Measurements from ENCODE around the gene DNAH10. TPM values are rescaled to one million over a fixed set of nuclear protein-coding genes. Genes with fewer than 3 reads are reported as not detected.

DNAH10 gene
- total and polyA plus RNA-seq, 2 of the 4 experiments (the other 2 are of a cell fraction), result 0.18 to 0.22 TPM

DNA sequence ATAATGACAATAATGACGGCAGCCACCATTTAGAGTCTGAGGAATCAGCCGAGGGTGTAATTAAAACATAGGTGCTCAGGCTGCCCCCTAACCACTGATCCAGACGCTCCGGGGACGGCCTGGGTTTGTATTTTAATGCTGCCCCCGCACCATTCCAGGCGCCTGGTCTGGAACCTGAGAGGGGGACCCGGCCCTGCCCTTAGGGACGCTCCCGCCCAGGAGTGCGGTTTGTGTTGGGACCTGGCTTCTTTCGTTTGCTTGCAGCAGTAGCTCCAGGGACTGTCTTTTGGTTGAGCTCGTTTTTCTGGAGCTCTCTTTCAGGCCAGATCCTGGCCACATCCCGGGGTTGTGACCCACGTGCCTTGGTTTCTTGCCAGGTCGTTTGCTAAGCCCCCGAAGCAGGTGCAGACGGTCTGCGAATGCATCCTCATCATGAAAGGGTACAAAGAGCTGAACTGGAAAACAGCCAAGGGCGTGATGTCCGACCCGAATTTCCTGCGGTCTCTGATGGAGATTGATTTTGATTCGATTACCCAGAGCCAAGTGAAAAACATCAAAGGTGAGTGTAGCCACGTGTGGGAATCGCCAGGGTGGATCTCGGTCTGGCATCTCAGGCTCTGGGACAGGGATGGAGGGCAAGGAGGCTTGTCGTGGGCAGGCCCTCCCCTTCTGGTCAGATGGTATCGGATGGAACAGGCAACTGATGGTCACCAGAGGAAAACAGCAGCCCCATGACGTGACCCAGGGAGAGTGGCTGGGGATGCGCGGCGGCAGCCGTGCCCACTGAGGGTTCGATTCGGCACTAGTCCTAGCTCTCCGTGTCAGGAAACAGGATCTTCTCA, 147.0 kb downstream of the DNAH10 start:
- CTCF ChIA-PET, result interaction anchor here (0.6 kb wide), 1 partner anchor 21 kb away, joined by 5 read pairs; no protein-coding TSS in a partner anchor

More for the DNA sequence above, 147.0 kb downstream of the DNAH10 start:
- in situ Hi-C loops (cut with MboI; ENCODE audit: low sequenced_read_pairs) (no loop called here), intact Hi-C loops (cut with micrococcal nuclease) (loop anchor here (5.0 kb wide), 1 partner anchor 73 kb away; no protein-coding TSS in a partner anchor), dilution Hi-C loops (cut with HindIII; ENCODE audit: low sequenced_read_pairs, unreplicated experiment) (no loop called here)
- Histone ChIP-seq H2BK15ac (ENCODE audit: low read depth, low read length) (no peak overlapping the region), H4K5ac (ENCODE audit: low read depth, low read length) (no peak overlapping the region), H2BK120ac (ENCODE audit: low read depth, low read length) (no peak overlapping the region), H2AK9ac (replicated peaks; ENCODE audit: low read depth, low read length, poor library complexity) (no peak overlapping the region), H3K14ac (replicated peaks; ENCODE audit: low read depth, low read length) (no peak overlapping the region), H3K4me1 (ENCODE audit: control insufficient read depth, insufficient read depth, low read length) (peaks cover 7% of the 10 kb centered on the region), H3K18ac (ENCODE audit: low read depth, low read length) (no peak overlapping the region), H4K20me1 (ENCODE audit: insufficient read depth, low read length) (no peaks in the 10 kb centered on the region), H3K23ac (ENCODE audit: low read depth, low read length) (no peak overlapping the region), H2AK5ac (ENCODE audit: low read depth, low read length) (no peak overlapping the region), H3K79me1 (ENCODE audit: low read depth in 1 of 2, low read length in 2 of 2) (no peaks in the 10 kb centered on the region), H4K91ac (ENCODE audit: insufficient read depth, low read depth, low read length) (no peak overlapping the region), H3K4me3 (ENCODE audit: insufficient read depth, low read depth, low read length) (no peak overlapping the region), H3K4ac (ENCODE audit: low read depth, low read length) (no peak overlapping the region), H3K27ac (ENCODE audit: insufficient read depth, low read length) (no peak overlapping the region), H3K9ac (ENCODE audit: low read depth, low read length) (no peak overlapping the region), H3K9me1 (ENCODE audit: insufficient read depth, low read length) (no peaks in the 10 kb centered on the region; the same call in 1 of the 2 replicates), H3K27me3 (ENCODE audit: control insufficient read depth, insufficient read depth, low read length) (peaks cover under 1% of the 10 kb centered on the region; the same call in 1 of the 2 replicates), H2BK5ac (ENCODE audit: low read depth, low read length, poor library complexity, severe bottlenecking) (no peak overlapping the region), H3K9me3 (ENCODE audit: control insufficient read depth, insufficient read depth, low read length) (no peaks in the 10 kb centered on the region), H2BK20ac (ENCODE audit: low read depth, low read length) (no peak overlapping the region), H3K4me2 (ENCODE audit: low read depth, low read length) (no peak overlapping the region), H2AFZ (replicated peaks; ENCODE audit: low read length, poor library complexity) (no peak overlapping the region), H3K36me3 (ENCODE audit: control insufficient read depth, insufficient read depth, low read length) (no peaks in the 10 kb centered on the region), H3K56ac (ENCODE audit: extremely low read depth, insufficient read depth, low read length) (no peak overlapping the region), H4K8ac (ENCODE audit: low read depth in 2 of 2, low read length in 2 of 2) (no peak overlapping the region)
- POLR2A ChIA-PET (ENCODE audit: unreplicated experiment), result no interaction called here
- no TSS peak for BruUV-seq (replicated peaks)
- TF ChIP-seq BHLHE40 (IDR thresholded peaks at IDR 0.05; ENCODE audit: low read depth, low read length) (no peak), CHD1 (IDR thresholded peaks at IDR 0.05; ENCODE audit: low read depth, low read length) (no peak), MXI1 (IDR thresholded peaks at IDR 0.05; ENCODE audit: borderline replicate concordance, low read depth, low read length) (no peak), RCOR1 (IDR thresholded peaks at IDR 0.05; ENCODE audit: insufficient replicate concordance, low read length) (no peak)
- WGBS, 2 experiments (ENCODE audit: extremely low coverage in 2 of 2, insufficient read length in 1 of 2), result 70% methylated on average over 24 of the region's 37 CpGs; no CpG with 5 or more reads in 1 of the 2 experiments
- DNase-seq, result no peak
- ATAC-seq (ENCODE audit: low read depth), result no peak
